ENCODE measurements around the gene QRICH2.
A peak's percentile ranks its signal among the peaks of the same experiment; 100 is the strongest.
"Not testable (repeated sequence)": the region's sequence is repeated elsewhere in the genome, so short reads cannot be mapped to it uniquely, and the experiment has no call there.

The QRICH2 gene

GRCh38 chr17:76266244-76266938 lies 41.7 kb downstream of the QRICH2 start:
- no peak for DNase-seq (ENCODE audit: low spot score)

- DNase-seq (ENCODE audit: low spot score): no peak
Measured at GRCh38 chr17:76265624-76266243, 42.3 kb downstream of the QRICH2 start.

- peak; percentile 99 for DNase-seq (ENCODE audit: low spot score)
Measured at GRCh38 chr17:76264755-76265623, 43.1 kb downstream of the QRICH2 start, which contains the start of gene UBALD2. Gene UBALD2, plus strand, starts transcription at chr17:76265348. Its CDS starts 158 bp downstream, at chr17:76265506.

- DNase-seq (ENCODE audit: low spot score): no peak
Measured at GRCh38 chr17:76264425-76264754, 43.7 kb downstream of the QRICH2 start.

GRCh38 chr17:76263896-76264295 lies 44.2 kb downstream of the QRICH2 start:
- no peak for DNase-seq (ENCODE audit: low spot score)

GRCh38 chr17:76262732-76263344 lies 45.2 kb downstream of the QRICH2 start:
- DNase-seq (ENCODE audit: low spot score): no peak

- DNase-seq (ENCODE audit: low spot score): no peak
Measured at GRCh38 chr17:76261421-76262215, 46.5 kb downstream of the QRICH2 start.

GRCh38 chr17:76260669-76261068 lies 47.4 kb downstream of the QRICH2 start:
- no peak for DNase-seq (ENCODE audit: low spot score)

- no peak for DNase-seq (ENCODE audit: low spot score)
Measured at GRCh38 chr17:76260220-76260619, 47.9 kb downstream of the QRICH2 start.

- not testable (repeated sequence) for DNase-seq (ENCODE audit: low spot score)
Measured at GRCh38 chr17:76256430-76257050, 51.5 kb downstream of the QRICH2 start.

- no peak for DNase-seq (ENCODE audit: low spot score)
Measured at GRCh38 chr17:76255801-76256429, 52.2 kb downstream of the QRICH2 start.

- DNase-seq (ENCODE audit: low spot score): no peak
Measured at GRCh38 chr17:76254275-76254674, 53.8 kb downstream of the QRICH2 start.

GRCh38 chr17:76253841-76254240 lies 54.2 kb downstream of the QRICH2 start:
- no peak for DNase-seq (ENCODE audit: low spot score)

- not testable (repeated sequence) for DNase-seq (ENCODE audit: low spot score)
Measured at GRCh38 chr17:76252967-76253766, 54.9 kb downstream of the QRICH2 start.

- no peak for DNase-seq (ENCODE audit: low spot score)
Measured at GRCh38 chr17:76252040-76252954, 55.8 kb downstream of the QRICH2 start.

- no peak for DNase-seq (ENCODE audit: low spot score)
Measured at GRCh38 chr17:76251478-76252039, 56.5 kb downstream of the QRICH2 start.

GRCh38 chr17:76250141-76250540 lies 57.9 kb downstream of the QRICH2 start:
- DNase-seq (ENCODE audit: low spot score): no peak
